Stimulated activated effector memory CD8-positive, alpha-beta T cell treated with anti-CD3 and anti-CD28 coated beads, Interleukin-12 subunit alpha, Interleukin-12 subunit beta, amount 100 ng/mL, for 72 hours (primary cell): ENCODE measurements around the gene CERS5.

ENCODE experiments used
- ATAC-seq: fragments of 150-1000 bp; cut with Tn5 transposase; 2 replicates; pipeline ENCODE4 v1.10.0; 2021
- DNase-seq, 2 donors: peaks; one replicate each; pipeline ENCODE4 v3.0.0; 2021 to 2022; ENCODE audit warnings: low spot score in 2 of 2
- H3K27ac Mint-ChIP-seq: one replicate; pipeline ENCODE4 v1.8.0; 2022; ENCODE audit warnings: mild to moderate bottlenecking, mixed read lengths
- H3K36me3 Mint-ChIP-seq: one replicate; pipeline ENCODE4 v1.8.0; 2022; ENCODE audit warnings: mild to moderate bottlenecking, mixed read lengths
- H3K4me1 Mint-ChIP-seq: one replicate; pipeline ENCODE4 v1.8.0; 2022; ENCODE audit warnings: mixed read lengths
- H3K4me3 Mint-ChIP-seq: one replicate; pipeline ENCODE4 v1.8.0; 2022; ENCODE audit warnings: mild to moderate bottlenecking, mixed read lengths
- H3K9me3 Mint-ChIP-seq: one replicate; pipeline ENCODE4 v1.8.0; 2022; ENCODE audit warnings: mixed read lengths

Gene CERS5

GRCh38 chr12:50167049-50167828, at the start of gene CERS5:
Gene CERS5, minus strand, starts transcription at chr12:50167369. Its CDS starts 72 bp downstream, at chr12:50167297.
- ATAC-seq, result peak; percentile 99
- peak within 1 kb of the TSS; percentile 92 for H3K27ac Mint-ChIP-seq
- H3K4me3 Mint-ChIP-seq, result peak within 1 kb of the TSS; percentile 88

GRCh38 chr12:50215033-50215432, 47.9 kb upstream of the CERS5 start:
- Mint-ChIP-seq H3K4me1 (peaks cover 38% of the 10 kb centered on the region), H3K36me3 (peaks cover 80% of the 10 kb centered on the region), H3K4me3 (no peak overlapping the region), H3K9me3 (no peaks in the 10 kb centered on the region), H3K27ac (peak overlapping the region; percentile 5)
- DNase-seq, result no peak
- ATAC-seq, result peak; percentile 62

More at GRCh38 chr12:50167049-50167828, at the start of gene CERS5:
- peak; percentile 89 to 98 for DNase-seq
- Mint-ChIP-seq H3K36me3 (peaks cover 21% of the 10 kb centered on the region), H3K9me3 (no peaks in the 10 kb centered on the region), H3K4me1 (peaks cover 22% of the 10 kb centered on the region)

GRCh38 chr12:50214018-50214417, 46.8 kb upstream of the CERS5 start:
- H3K27ac Mint-ChIP-seq, result peak overlapping the region; percentile 81
- H3K9me3 Mint-ChIP-seq, result no peaks in the 10 kb centered on the region

GRCh38 chr12:50213439-50213838, 46.3 kb upstream of the CERS5 start:
- ATAC-seq, result peak; percentile 65
- Mint-ChIP-seq H3K36me3 (peaks cover 81% of the 10 kb centered on the region), H3K27ac (peak overlapping the region; percentile 81), H3K4me3 (peak overlapping the region; percentile 4), H3K4me1 (peaks cover 33% of the 10 kb centered on the region), H3K9me3 (no peaks in the 10 kb centered on the region)
- DNase-seq, result no peak

More at GRCh38 chr12:50214018-50214417, 46.8 kb upstream of the CERS5 start:
- H3K4me1 Mint-ChIP-seq, result peaks cover 33% of the 10 kb centered on the region
- no peak for DNase-seq
- H3K36me3 Mint-ChIP-seq, result peaks cover 81% of the 10 kb centered on the region
- no peak for ATAC-seq
- H3K4me3 Mint-ChIP-seq, result peak overlapping the region; percentile 4

GRCh38 chr12:50212071-50212467, 44.9 kb upstream of the CERS5 start:
- ATAC-seq (no peak), DNase-seq (no peak)
- Mint-ChIP-seq H3K4me1 (peaks cover 28% of the 10 kb centered on the region), H3K4me3 (peak overlapping the region; percentile 7), H3K9me3 (no peaks in the 10 kb centered on the region), H3K36me3 (peaks cover 82% of the 10 kb centered on the region), H3K27ac (peak overlapping the region; percentile 81)

- ATAC-seq, result no peak
- Mint-ChIP-seq H3K36me3 (peaks cover 82% of the 10 kb centered on the region), H3K9me3 (no peaks in the 10 kb centered on the region), H3K4me1 (peaks cover 26% of the 10 kb centered on the region), H3K27ac (peak overlapping the region; percentile 81), H3K4me3 (peak overlapping the region; percentile 7)
- no peak for DNase-seq
Measured at GRCh38 chr12:50211392-50212070, 44.4 kb upstream of the CERS5 start.

GRCh38 chr12:50207424-50207823, 40.3 kb upstream of the CERS5 start:
- no peak overlapping the region for H3K27ac Mint-ChIP-seq
- peaks cover 98% of the 10 kb centered on the region for H3K36me3 Mint-ChIP-seq
- no peak overlapping the region for H3K4me3 Mint-ChIP-seq
- ATAC-seq (no peak), DNase-seq (no peak)
- peaks cover 11% of the 10 kb centered on the region for H3K4me1 Mint-ChIP-seq
- H3K9me3 Mint-ChIP-seq, result no peaks in the 10 kb centered on the region

GRCh38 chr12:50205648-50206047, 38.5 kb upstream of the CERS5 start:
- H3K9me3 Mint-ChIP-seq, result no peaks in the 10 kb centered on the region
- ATAC-seq (no peak), DNase-seq (no peak)
- peaks cover 98% of the 10 kb centered on the region for H3K36me3 Mint-ChIP-seq
- no peak overlapping the region for H3K4me3 Mint-ChIP-seq
- H3K4me1 Mint-ChIP-seq, result no peaks in the 10 kb centered on the region
- no peak overlapping the region for H3K27ac Mint-ChIP-seq

- Mint-ChIP-seq H3K27ac (no peak overlapping the region), H3K9me3 (no peaks in the 10 kb centered on the region), H3K4me1 (no peaks in the 10 kb centered on the region), H3K4me3 (no peak overlapping the region), H3K36me3 (peaks cover 100% of the 10 kb centered on the region)
- ATAC-seq (no peak), DNase-seq (no peak)
Measured at GRCh38 chr12:50203691-50204090, 36.5 kb upstream of the CERS5 start.

- no peak overlapping the region for H3K27ac Mint-ChIP-seq
- H3K9me3 Mint-ChIP-seq, result no peaks in the 10 kb centered on the region
- ATAC-seq (no peak), DNase-seq (no peak)
- peaks cover 100% of the 10 kb centered on the region for H3K36me3 Mint-ChIP-seq
- no peaks in the 10 kb centered on the region for H3K4me1 Mint-ChIP-seq
- H3K4me3 Mint-ChIP-seq, result no peak overlapping the region
Measured at GRCh38 chr12:50201987-50202521, 34.9 kb upstream of the CERS5 start.

GRCh38 chr12:50200552-50201273, 33.5 kb upstream of the CERS5 start:
- H3K27ac Mint-ChIP-seq, result no peak overlapping the region
- no peaks in the 10 kb centered on the region for H3K9me3 Mint-ChIP-seq
- peaks cover 100% of the 10 kb centered on the region for H3K36me3 Mint-ChIP-seq

GRCh38 chr12:50198829-50199228, 31.7 kb upstream of the CERS5 start:
- H3K4me3 Mint-ChIP-seq, result no peak overlapping the region
- H3K4me1 Mint-ChIP-seq, result no peaks in the 10 kb centered on the region
- no peak overlapping the region for H3K27ac Mint-ChIP-seq
- ATAC-seq, result no peak
- DNase-seq, result no peak
- no peaks in the 10 kb centered on the region for H3K9me3 Mint-ChIP-seq
- H3K36me3 Mint-ChIP-seq, result peaks cover 100% of the 10 kb centered on the region

More at GRCh38 chr12:50200552-50201273, 33.5 kb upstream of the CERS5 start:
- Mint-ChIP-seq H3K4me1 (no peaks in the 10 kb centered on the region), H3K4me3 (no peak overlapping the region)
- DNase-seq (no peak), ATAC-seq (no peak)

GRCh38 chr12:50197297-50197727, 30.1 kb upstream of the CERS5 start:
- Mint-ChIP-seq H3K4me3 (no peak overlapping the region), H3K9me3 (no peaks in the 10 kb centered on the region), H3K27ac (no peak overlapping the region), H3K4me1 (no peaks in the 10 kb centered on the region), H3K36me3 (peaks cover 97% of the 10 kb centered on the region)
- no peak for ATAC-seq
- DNase-seq, result no peak

- Mint-ChIP-seq H3K4me3 (no peak overlapping the region), H3K27ac (no peak overlapping the region), H3K9me3 (no peaks in the 10 kb centered on the region), H3K4me1 (no peaks in the 10 kb centered on the region), H3K36me3 (peaks cover 97% of the 10 kb centered on the region)
- ATAC-seq (no peak), DNase-seq (no peak)
Measured at GRCh38 chr12:50196537-50196936, 29.4 kb upstream of the CERS5 start.

- ATAC-seq (no peak), DNase-seq (no peak)
- no peaks in the 10 kb centered on the region for H3K9me3 Mint-ChIP-seq
- no peak overlapping the region for H3K4me3 Mint-ChIP-seq
- no peak overlapping the region for H3K27ac Mint-ChIP-seq
- peaks cover 97% of the 10 kb centered on the region for H3K36me3 Mint-ChIP-seq
- no peaks in the 10 kb centered on the region for H3K4me1 Mint-ChIP-seq
Measured at GRCh38 chr12:50195832-50196231, 28.7 kb upstream of the CERS5 start.
